K562 (cell line): ENCODE measurements around the gene CCNYL1. TPM values are rescaled to one million over a fixed set of nuclear protein-coding genes. Genes with fewer than 3 reads are reported as not detected.

Source experiments
- BDP1 ChIP-seq: IDR thresholded peaks from 3 replicates; pipeline ENCODE4 v1.6.1; 2011; ENCODE audit not compliant: insufficient read length, insufficient read depth
- CREM ChIP-seq: IDR thresholded peaks from 2 replicates; pipeline ENCODE4 v1.6.1; 2014; ENCODE audit warnings: antibody characterized with exemption, low read depth
- EP400 ChIP-seq: fragments of 450-650 bp; IDR thresholded peaks from 2 replicates; pipeline ENCODE4 v1.6.1; 2017; ENCODE audit warnings: antibody characterized with exemption, mild to moderate bottlenecking, moderate library complexity
- HMGN3 ChIP-seq: IDR thresholded peaks from 2 replicates; pipeline ENCODE4 v1.6.1; 2011; ENCODE audit warnings: borderline replicate concordance, low read depth, mild to moderate bottlenecking, mixed read lengths, low read length; ENCODE audit not compliant: insufficient read length; ENCODE audit errors: extremely low read depth
- HSF4 ChIP-seq: fragments of 250-450 bp; sonication (Bioruptor Pico); IDR thresholded peaks from 2 replicates; pipeline ENCODE4 v2.1.2; 2022; ENCODE audit warnings: mild to moderate bottlenecking, moderate library complexity, borderline replicate concordance
- MTA3 ChIP-seq: fragments of 450-650 bp; formaldehyde crosslinking; IDR thresholded peaks from 2 replicates; pipeline ENCODE4 v1.6.1; 2017; ENCODE audit warnings: mild to moderate bottlenecking, borderline replicate concordance
- POLR2A ChIP-seq: fragments of 450-650 bp; conservative IDR thresholded peaks from 2 replicates; pipeline ENCODE4 v1.6.1; 2016
- RAD51 ChIP-seq: fragments of 450-650 bp; IDR thresholded peaks from 2 replicates; pipeline ENCODE4 v1.7.1; 2016; ENCODE audit warnings: low read depth, mild to moderate bottlenecking, borderline replicate concordance
- RFX7 ChIP-seq: fragments of 250-450 bp; sonication (Bioruptor Pico); IDR thresholded peaks from 2 replicates; pipeline ENCODE4 v1.5.1; 2021; ENCODE audit warnings: mild to moderate bottlenecking
- polyA plus RNA-seq, 8 experiments: library from polyadenylated mRNA; depleted of rRNA in 4 of 8; stranded (reverse) in 5 of 8; unstranded in 3 of 8; fragments of >200 nt; fragmentation: Nextera tagmentation in 2 of 8; fragmentation: Illumina TruSeq in 1 of 8; extraction: Ambion mirVana in 2 of 8; extraction: Trizol in 1 of 8; gene quantifications; 2 replicates each; pipeline versions ENCODE4 v1.2.1 to v1.2.3, GENCODE V29; 2011 to 2014; ENCODE audit warnings: inconsistent platforms in 1 of 8, missing spikeins in 1 of 8
- total RNA-seq, 7 experiments: library from RNA; depleted of rRNA in 6 of 7; stranded (reverse); fragments of >200 nt in 6 of 7; fragmentation: Illumina TruSeq in 2 of 7; extraction: Trizol in 2 of 7; gene quantifications; 2 replicates each; pipeline versions ENCODE4 v1.2.1 to v1.2.3, GENCODE V29; 2011 to 2021; ENCODE audit warnings: low replicate concordance in 1 of 7
- TF ChIP-seq, protein P1 (sequence below): sonication (generic); formaldehyde crosslinking; IDR thresholded peaks from 2 replicates; pipeline ENCODE4 v1.8.0; 2022; ENCODE audit warnings: mild to moderate bottlenecking, low read depth, missing genetic modification reagents
- TF ChIP-seq, protein P2 (sequence below): sonication (generic); formaldehyde crosslinking; IDR thresholded peaks from 2 replicates; pipeline ENCODE4 v1.8.0; 2022; ENCODE audit warnings: mild to moderate bottlenecking, missing genetic modification reagents
- TF ChIP-seq, protein P3 (sequence below), 2 experiments: fragments of 450-650 bp in 1 of 2; sonication (generic) in 1 of 2; formaldehyde crosslinking; conservative IDR thresholded peaks; 2 replicates each; pipeline versions ENCODE4 v1.4.0 to v1.8.1; 2020 to 2022; ENCODE audit warnings: mild to moderate bottlenecking in 1 of 2, missing genetic modification reagents in 1 of 2
- TF ChIP-seq, protein P4 (sequence below), 2 experiments: fragments of 450-650 bp; formaldehyde crosslinking in 1 of 2; IDR thresholded peaks; 2 replicates each; pipeline versions ENCODE4 v1.4.0 to v1.6.1; 2014 to 2020; ENCODE audit warnings: mild to moderate bottlenecking in 2 of 2, borderline replicate concordance in 1 of 2, low read depth in 1 of 2

The CCNYL1 gene
- total and polyA plus RNA-seq, 9 of the 15 experiments (the other 6 are each of a cell fraction or from before 2014, with no cell fraction given) = 1.9 to 7.5 (median 4.7) TPM

DNA sequence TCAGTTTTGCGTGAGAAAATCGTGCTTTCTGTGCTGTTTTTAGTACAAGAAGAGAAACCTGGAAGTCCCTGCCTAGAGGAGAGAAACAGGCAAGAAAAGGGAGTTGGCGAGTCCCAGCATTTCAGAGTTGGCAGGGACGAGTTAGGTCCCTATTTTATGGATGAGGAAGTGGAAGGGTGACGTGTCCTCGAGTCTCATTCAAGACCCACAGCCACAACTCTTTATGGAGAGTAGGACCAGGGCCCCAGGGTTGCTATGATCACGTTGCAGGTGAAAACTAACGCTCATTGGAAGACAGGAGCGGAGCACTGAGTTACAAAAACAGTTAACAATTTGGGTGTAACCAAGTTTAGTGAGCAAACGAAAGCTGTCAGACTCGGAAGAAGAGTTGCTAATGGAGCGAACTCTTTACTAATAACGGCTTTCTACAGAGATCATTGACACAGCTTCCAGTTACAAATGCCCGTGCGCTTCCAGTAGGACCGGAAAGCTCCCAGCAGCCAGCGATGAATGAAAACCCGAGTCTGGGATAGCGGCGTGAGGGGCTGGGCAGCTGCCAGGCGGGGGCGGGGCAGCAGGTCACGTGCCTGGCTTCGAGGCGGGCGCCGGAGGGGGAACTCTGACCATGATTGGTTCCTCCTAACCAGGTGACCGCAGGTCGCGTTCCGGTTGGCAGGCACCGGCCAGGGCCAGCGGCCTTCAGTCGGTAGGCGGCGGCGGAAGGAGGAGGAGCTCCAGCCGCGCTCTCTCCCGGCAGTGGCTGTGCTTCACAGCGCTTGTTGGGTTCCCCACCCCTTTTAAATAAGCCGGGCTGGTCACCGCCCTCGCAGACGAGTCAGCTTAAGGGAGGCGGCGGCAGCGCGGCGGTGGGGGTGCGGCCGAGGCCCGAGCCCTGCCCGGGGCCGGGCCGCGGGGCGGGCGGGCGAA lies at the start of gene CCNYL1 (continued):
- TF ChIP-seq POLR2A = peak; percentile 77
- TF ChIP-seq, protein P1, sequence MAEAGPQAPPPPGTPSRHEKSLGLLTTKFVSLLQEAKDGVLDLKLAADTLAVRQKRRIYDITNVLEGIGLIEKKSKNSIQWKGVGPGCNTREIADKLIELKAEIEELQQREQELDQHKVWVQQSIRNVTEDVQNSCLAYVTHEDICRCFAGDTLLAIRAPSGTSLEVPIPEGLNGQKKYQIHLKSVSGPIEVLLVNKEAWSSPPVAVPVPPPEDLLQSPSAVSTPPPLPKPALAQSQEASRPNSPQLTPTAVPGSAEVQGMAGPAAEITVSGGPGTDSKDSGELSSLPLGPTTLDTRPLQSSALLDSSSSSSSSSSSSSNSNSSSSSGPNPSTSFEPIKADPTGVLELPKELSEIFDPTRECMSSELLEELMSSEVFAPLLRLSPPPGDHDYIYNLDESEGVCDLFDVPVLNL = no peak
- TF ChIP-seq CREM = 0 out of 2 replicates have a peak, but pooled peaks have one; percentile 21
- TF ChIP-seq, protein P2, sequence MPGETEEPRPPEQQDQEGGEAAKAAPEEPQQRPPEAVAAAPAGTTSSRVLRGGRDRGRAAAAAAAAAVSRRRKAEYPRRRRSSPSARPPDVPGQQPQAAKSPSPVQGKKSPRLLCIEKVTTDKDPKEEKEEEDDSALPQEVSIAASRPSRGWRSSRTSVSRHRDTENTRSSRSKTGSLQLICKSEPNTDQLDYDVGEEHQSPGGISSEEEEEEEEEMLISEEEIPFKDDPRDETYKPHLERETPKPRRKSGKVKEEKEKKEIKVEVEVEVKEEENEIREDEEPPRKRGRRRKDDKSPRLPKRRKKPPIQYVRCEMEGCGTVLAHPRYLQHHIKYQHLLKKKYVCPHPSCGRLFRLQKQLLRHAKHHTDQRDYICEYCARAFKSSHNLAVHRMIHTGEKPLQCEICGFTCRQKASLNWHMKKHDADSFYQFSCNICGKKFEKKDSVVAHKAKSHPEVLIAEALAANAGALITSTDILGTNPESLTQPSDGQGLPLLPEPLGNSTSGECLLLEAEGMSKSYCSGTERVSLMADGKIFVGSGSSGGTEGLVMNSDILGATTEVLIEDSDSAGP (CRISPR knock-in tag) = no peak
- 0 out of 2 replicates have a peak, but pooled peaks have one; percentile 13 for TF ChIP-seq MTA3
- no peak for TF ChIP-seq RFX7
- TF ChIP-seq, protein P3, sequence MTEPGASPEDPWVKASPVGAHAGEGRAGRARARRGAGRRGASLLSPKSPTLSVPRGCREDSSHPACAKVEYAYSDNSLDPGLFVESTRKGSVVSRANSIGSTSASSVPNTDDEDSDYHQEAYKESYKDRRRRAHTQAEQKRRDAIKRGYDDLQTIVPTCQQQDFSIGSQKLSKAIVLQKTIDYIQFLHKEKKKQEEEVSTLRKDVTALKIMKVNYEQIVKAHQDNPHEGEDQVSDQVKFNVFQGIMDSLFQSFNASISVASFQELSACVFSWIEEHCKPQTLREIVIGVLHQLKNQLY (CRISPR knock-in tag; conservative IDR thresholded peaks at IDR 0.05) = no peak
- TF ChIP-seq, protein P4, sequence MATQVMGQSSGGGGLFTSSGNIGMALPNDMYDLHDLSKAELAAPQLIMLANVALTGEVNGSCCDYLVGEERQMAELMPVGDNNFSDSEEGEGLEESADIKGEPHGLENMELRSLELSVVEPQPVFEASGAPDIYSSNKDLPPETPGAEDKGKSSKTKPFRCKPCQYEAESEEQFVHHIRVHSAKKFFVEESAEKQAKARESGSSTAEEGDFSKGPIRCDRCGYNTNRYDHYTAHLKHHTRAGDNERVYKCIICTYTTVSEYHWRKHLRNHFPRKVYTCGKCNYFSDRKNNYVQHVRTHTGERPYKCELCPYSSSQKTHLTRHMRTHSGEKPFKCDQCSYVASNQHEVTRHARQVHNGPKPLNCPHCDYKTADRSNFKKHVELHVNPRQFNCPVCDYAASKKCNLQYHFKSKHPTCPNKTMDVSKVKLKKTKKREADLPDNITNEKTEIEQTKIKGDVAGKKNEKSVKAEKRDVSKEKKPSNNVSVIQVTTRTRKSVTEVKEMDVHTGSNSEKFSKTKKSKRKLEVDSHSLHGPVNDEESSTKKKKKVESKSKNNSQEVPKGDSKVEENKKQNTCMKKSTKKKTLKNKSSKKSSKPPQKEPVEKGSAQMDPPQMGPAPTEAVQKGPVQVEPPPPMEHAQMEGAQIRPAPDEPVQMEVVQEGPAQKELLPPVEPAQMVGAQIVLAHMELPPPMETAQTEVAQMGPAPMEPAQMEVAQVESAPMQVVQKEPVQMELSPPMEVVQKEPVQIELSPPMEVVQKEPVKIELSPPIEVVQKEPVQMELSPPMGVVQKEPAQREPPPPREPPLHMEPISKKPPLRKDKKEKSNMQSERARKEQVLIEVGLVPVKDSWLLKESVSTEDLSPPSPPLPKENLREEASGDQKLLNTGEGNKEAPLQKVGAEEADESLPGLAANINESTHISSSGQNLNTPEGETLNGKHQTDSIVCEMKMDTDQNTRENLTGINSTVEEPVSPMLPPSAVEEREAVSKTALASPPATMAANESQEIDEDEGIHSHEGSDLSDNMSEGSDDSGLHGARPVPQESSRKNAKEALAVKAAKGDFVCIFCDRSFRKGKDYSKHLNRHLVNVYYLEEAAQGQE (IDR thresholded peaks at IDR 0.05; ENCODE audit: borderline replicate concordance) = peak; percentile 86
- TF ChIP-seq, protein P4 (CRISPR knock-in tag; IDR thresholded peaks at IDR 0.05; ENCODE audit: low read depth) = no peak
- TF ChIP-seq EP400 = peak; percentile 40
- TF ChIP-seq HMGN3 = no peak
- peak; percentile 98 for TF ChIP-seq RAD51
- no peak for TF ChIP-seq BDP1
- TF ChIP-seq HSF4 (CRISPR knock-in tag) = no peak
